HCT116 (cell line): ENCODE data around the gene DNAJC5G.

Experiments used
- CEBPB ChIP-seq: IDR thresholded peaks from 2 replicates; pipeline ENCODE4 v1.6.1; 2012; ENCODE audit warnings: low read depth
- EGR1 ChIP-seq: IDR thresholded peaks from 2 replicates; pipeline ENCODE4 v1.6.1; 2012; ENCODE audit warnings: low read depth
- ELF1 ChIP-seq: IDR thresholded peaks from 2 replicates; pipeline ENCODE4 v1.6.1; 2012; ENCODE audit warnings: low read depth, borderline replicate concordance
- EZH2phosphoT487 ChIP-seq: fragments of 200-600 bp; IDR thresholded peaks from 2 replicates; pipeline ENCODE4 v1.6.1; 2018; ENCODE audit warnings: antibody characterized with exemption, borderline replicate concordance
- FOSL1 ChIP-seq: IDR thresholded peaks from 2 replicates; pipeline ENCODE4 v1.6.1; 2012; ENCODE audit warnings: low read depth
- JUND ChIP-seq: IDR thresholded peaks from 2 replicates; pipeline ENCODE4 v1.6.1; 2012
- POLR2A ChIP-seq: IDR thresholded peaks from 2 replicates; pipeline ENCODE4 v1.7.0; 2011; ENCODE audit warnings: borderline replicate concordance; ENCODE audit not compliant: insufficient read depth, insufficient read length; ENCODE audit errors: extremely low read depth
- POLR2AphosphoS5 ChIP-seq: IDR thresholded peaks from 2 replicates; pipeline ENCODE4 v1.6.1; 2011; ENCODE audit warnings: mild to moderate bottlenecking, low read depth, low read length, moderate library complexity
- RAD21 ChIP-seq: IDR thresholded peaks from 2 replicates; pipeline ENCODE4 v1.6.1; 2012; ENCODE audit warnings: low read depth, mild to moderate bottlenecking
- ZNF274 ChIP-seq: fragments of 200-500 bp; sonication (Bioruptor generic); IDR thresholded peaks from 2 replicates; pipeline ENCODE4 v1.6.1; 2014; ENCODE audit warnings: mild to moderate bottlenecking, low read depth, low read length, inconsistent platforms
- TF ChIP-seq, protein P1 (sequence below), 3 experiments: fragments of 200-600 bp in 1 of 3; sonication (generic) in 1 of 3; IDR thresholded peaks in 2 of 3; conservative IDR thresholded peaks in 1 of 3; 2 replicates each; pipeline ENCODE4 v1.5.1; 2012 to 2017; ENCODE audit warnings: low read depth in 2 of 3, low read length in 2 of 3, antibody characterized with exemption in 1 of 3, borderline replicate concordance in 1 of 3, control low read depth in 1 of 3, mild to moderate bottlenecking in 1 of 3, mixed read lengths in 1 of 3, mixed run types in 1 of 3, moderate library complexity in 1 of 3; ENCODE audit not compliant: insufficient read depth in 1 of 3
- TF ChIP-seq, protein P2 (sequence below): IDR thresholded peaks from 2 replicates; pipeline ENCODE4 v1.6.1; 2012; ENCODE audit warnings: low read depth
- TF ChIP-seq, protein P3 (sequence below): IDR thresholded peaks from 2 replicates; pipeline ENCODE4 v1.6.1; 2012

DNA sequence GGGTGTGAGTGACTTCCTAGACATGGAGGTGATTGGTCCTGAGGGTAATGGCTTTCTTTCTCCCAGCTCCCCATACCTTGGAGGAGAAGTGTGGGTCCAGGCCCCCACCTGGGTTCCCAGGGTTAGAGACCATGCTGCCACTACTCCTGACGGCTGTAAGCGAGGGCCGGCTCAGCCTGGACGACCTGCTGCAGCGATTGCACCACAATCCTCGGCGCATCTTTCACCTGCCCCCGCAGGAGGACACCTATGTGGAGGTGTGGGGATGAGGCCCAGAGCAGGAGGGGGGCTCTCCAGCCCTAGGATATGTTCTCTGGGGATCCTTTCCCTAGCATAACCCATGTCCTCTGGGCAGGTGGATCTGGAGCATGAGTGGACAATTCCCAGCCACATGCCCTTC lies 36.3 kb upstream of the DNAJC5G start:
- TF ChIP-seq, protein P1, sequence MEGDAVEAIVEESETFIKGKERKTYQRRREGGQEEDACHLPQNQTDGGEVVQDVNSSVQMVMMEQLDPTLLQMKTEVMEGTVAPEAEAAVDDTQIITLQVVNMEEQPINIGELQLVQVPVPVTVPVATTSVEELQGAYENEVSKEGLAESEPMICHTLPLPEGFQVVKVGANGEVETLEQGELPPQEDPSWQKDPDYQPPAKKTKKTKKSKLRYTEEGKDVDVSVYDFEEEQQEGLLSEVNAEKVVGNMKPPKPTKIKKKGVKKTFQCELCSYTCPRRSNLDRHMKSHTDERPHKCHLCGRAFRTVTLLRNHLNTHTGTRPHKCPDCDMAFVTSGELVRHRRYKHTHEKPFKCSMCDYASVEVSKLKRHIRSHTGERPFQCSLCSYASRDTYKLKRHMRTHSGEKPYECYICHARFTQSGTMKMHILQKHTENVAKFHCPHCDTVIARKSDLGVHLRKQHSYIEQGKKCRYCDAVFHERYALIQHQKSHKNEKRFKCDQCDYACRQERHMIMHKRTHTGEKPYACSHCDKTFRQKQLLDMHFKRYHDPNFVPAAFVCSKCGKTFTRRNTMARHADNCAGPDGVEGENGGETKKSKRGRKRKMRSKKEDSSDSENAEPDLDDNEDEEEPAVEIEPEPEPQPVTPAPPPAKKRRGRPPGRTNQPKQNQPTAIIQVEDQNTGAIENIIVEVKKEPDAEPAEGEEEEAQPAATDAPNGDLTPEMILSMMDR (IDR thresholded peaks at IDR 0.05 in 2 of 3, conservative IDR thresholded peaks at IDR 0.05 in 1 of 3; ENCODE audit: borderline replicate concordance in 1 of 3, insufficient read depth in 1 of 3, low read depth in 2 of 3, low read length in 2 of 3), result no peak
- TF ChIP-seq EZH2phosphoT487, result no peak
- TF ChIP-seq POLR2A, result no peak
- no peak for TF ChIP-seq JUND
- TF ChIP-seq, protein P2, sequence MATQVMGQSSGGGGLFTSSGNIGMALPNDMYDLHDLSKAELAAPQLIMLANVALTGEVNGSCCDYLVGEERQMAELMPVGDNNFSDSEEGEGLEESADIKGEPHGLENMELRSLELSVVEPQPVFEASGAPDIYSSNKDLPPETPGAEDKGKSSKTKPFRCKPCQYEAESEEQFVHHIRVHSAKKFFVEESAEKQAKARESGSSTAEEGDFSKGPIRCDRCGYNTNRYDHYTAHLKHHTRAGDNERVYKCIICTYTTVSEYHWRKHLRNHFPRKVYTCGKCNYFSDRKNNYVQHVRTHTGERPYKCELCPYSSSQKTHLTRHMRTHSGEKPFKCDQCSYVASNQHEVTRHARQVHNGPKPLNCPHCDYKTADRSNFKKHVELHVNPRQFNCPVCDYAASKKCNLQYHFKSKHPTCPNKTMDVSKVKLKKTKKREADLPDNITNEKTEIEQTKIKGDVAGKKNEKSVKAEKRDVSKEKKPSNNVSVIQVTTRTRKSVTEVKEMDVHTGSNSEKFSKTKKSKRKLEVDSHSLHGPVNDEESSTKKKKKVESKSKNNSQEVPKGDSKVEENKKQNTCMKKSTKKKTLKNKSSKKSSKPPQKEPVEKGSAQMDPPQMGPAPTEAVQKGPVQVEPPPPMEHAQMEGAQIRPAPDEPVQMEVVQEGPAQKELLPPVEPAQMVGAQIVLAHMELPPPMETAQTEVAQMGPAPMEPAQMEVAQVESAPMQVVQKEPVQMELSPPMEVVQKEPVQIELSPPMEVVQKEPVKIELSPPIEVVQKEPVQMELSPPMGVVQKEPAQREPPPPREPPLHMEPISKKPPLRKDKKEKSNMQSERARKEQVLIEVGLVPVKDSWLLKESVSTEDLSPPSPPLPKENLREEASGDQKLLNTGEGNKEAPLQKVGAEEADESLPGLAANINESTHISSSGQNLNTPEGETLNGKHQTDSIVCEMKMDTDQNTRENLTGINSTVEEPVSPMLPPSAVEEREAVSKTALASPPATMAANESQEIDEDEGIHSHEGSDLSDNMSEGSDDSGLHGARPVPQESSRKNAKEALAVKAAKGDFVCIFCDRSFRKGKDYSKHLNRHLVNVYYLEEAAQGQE, result no peak
- TF ChIP-seq FOSL1, result no peak
- TF ChIP-seq, protein P3, sequence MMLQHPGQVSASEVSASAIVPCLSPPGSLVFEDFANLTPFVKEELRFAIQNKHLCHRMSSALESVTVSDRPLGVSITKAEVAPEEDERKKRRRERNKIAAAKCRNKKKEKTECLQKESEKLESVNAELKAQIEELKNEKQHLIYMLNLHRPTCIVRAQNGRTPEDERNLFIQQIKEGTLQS, result no peak
- TF ChIP-seq EGR1, result no peak
- no peak for TF ChIP-seq RAD21
- no peak for TF ChIP-seq CEBPB
- TF ChIP-seq ELF1, result no peak
- TF ChIP-seq POLR2AphosphoS5, result no peak
- no peak for TF ChIP-seq ZNF274
